Measurements from ENCODE around the gene SH3PXD2B. TPM values are rescaled to one million over a fixed set of nuclear protein-coding genes. Genes with fewer than 3 reads are reported as not detected.

The SH3PXD2B gene
- total RNA-seq, 1 donor from 2014 or later, result 30.9 TPM

DNA sequence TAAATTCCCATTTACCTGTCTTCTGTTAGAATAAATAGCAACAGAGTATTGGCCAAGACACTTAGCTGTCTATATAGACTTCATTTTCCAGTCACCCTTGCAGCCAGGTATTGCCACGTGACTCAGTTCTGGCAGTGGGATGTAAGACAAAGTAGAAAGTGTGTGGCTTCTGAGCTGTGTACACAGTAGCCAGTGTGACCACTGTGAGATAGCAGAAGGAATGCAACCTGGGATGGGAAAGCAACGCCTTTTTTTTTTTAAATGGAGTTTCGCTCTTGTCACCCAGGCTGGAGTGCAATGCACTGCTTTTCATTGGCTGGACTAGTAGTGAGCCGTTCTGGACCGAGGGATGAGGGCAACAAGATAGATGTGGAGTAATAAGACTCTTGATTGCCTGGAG is 106.2 kb downstream of the SH3PXD2B start:
- Histone ChIP-seq H3K4me1 (no peaks in the 10 kb centered on the region), H3K9me3 (no peaks in the 10 kb centered on the region), H3K27me3 (no peaks in the 10 kb centered on the region), H3K4me3 (no peak overlapping the region), H3K27ac (no peak overlapping the region), H3K36me3 (peaks cover 0 to 83% of the 10 kb centered on the region in 2 donors)
- no peak for DNase-seq (ENCODE audit: extremely low spot score in 2 of 2)
- TF ChIP-seq, protein P1, sequence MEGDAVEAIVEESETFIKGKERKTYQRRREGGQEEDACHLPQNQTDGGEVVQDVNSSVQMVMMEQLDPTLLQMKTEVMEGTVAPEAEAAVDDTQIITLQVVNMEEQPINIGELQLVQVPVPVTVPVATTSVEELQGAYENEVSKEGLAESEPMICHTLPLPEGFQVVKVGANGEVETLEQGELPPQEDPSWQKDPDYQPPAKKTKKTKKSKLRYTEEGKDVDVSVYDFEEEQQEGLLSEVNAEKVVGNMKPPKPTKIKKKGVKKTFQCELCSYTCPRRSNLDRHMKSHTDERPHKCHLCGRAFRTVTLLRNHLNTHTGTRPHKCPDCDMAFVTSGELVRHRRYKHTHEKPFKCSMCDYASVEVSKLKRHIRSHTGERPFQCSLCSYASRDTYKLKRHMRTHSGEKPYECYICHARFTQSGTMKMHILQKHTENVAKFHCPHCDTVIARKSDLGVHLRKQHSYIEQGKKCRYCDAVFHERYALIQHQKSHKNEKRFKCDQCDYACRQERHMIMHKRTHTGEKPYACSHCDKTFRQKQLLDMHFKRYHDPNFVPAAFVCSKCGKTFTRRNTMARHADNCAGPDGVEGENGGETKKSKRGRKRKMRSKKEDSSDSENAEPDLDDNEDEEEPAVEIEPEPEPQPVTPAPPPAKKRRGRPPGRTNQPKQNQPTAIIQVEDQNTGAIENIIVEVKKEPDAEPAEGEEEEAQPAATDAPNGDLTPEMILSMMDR (IDR thresholded peaks at IDR 0.05), result no peak
- no peak for TF ChIP-seq POLR2A (IDR thresholded peaks at IDR 0.05)
- TF ChIP-seq POLR2AphosphoS5 (IDR thresholded peaks at IDR 0.05; ENCODE audit: insufficient read depth in 1 of 2, low read depth in 1 of 2), result no peak
- intact Hi-C loops (cut with DNase I), result no loop called here

DNA sequence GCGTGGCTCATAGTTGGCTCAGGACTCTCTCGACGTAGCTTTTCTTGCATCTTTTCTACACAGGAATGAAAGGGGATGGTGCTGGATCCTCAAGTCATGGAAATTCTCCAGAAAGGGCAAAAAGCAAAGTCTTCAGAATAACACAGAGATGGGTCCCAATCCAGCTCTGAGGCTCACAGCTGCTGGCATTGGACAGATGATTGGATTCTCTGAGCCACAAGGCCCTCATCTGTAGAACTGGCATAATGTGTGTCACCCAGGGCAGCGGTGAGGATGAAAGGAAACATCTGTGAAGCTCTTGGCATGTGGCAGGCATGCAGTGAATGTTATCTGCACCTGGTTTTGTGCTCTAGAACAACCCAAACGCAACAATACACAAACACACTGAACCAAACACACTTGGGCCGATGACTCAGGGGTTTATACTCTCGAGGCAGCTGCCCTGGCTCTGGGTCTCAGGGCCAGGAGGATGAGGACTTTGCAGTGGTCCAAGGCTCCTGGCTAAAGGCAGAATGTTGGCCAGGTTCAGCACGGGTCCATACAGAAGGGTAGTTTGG is 106.8 kb downstream of the SH3PXD2B start:
- H3K4me3 ChIP-seq, result no peak overlapping the region
- no peak overlapping the region for H3K27ac ChIP-seq
- intact Hi-C loops (cut with DNase I), result no loop called here
- H3K9me3 ChIP-seq, result no peaks in the 10 kb centered on the region
- TF ChIP-seq POLR2AphosphoS5 (IDR thresholded peaks at IDR 0.05; ENCODE audit: insufficient read depth in 1 of 2, low read depth in 1 of 2) (no peak), POLR2A (IDR thresholded peaks at IDR 0.05) (no peak)
- TF ChIP-seq, protein P1 (IDR thresholded peaks at IDR 0.05), result no peak
- peaks cover 0 to 83% of the 10 kb centered on the region in 2 donors for H3K36me3 ChIP-seq
- H3K4me1 ChIP-seq, result no peaks in the 10 kb centered on the region
- H3K27me3 ChIP-seq, result no peaks in the 10 kb centered on the region
- no peak for DNase-seq (ENCODE audit: extremely low spot score in 2 of 2)

DNA sequence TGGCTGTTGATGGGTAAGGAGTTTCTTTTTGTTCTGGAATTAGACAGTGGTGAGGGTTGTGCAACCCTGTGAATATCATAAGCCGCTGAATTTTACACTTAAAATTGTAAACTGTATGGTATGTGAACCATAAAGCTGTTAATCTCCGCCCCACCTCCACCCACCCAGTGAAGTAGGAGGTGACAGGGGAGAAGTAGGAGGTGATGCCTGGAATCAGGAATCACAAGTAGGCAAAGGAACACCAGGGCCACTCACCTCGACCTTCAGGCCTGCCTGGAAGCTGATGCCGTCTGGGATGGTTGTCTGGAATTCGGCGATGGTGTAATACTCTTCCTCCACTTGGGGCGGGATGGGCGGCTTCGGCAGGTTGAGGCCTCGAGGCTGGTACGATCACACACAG is 108.4 kb downstream of the SH3PXD2B start:
- Histone ChIP-seq H3K4me1 (no peaks in the 10 kb centered on the region), H3K27me3 (no peaks in the 10 kb centered on the region), H3K9me3 (no peaks in the 10 kb centered on the region), H3K27ac (no peak overlapping the region), H3K4me3 (no peak overlapping the region), H3K36me3 (peaks cover 0 to 90% of the 10 kb centered on the region in 2 donors)
- DNase-seq (ENCODE audit: extremely low spot score in 2 of 2), result no peak
- TF ChIP-seq POLR2AphosphoS5 (IDR thresholded peaks at IDR 0.05; ENCODE audit: insufficient read depth in 1 of 2, low read depth in 1 of 2) (no peak), POLR2A (IDR thresholded peaks at IDR 0.05) (no peak)
- TF ChIP-seq, protein P1 (IDR thresholded peaks at IDR 0.05), result no peak
- intact Hi-C loops (cut with DNase I), result no loop called here

DNA sequence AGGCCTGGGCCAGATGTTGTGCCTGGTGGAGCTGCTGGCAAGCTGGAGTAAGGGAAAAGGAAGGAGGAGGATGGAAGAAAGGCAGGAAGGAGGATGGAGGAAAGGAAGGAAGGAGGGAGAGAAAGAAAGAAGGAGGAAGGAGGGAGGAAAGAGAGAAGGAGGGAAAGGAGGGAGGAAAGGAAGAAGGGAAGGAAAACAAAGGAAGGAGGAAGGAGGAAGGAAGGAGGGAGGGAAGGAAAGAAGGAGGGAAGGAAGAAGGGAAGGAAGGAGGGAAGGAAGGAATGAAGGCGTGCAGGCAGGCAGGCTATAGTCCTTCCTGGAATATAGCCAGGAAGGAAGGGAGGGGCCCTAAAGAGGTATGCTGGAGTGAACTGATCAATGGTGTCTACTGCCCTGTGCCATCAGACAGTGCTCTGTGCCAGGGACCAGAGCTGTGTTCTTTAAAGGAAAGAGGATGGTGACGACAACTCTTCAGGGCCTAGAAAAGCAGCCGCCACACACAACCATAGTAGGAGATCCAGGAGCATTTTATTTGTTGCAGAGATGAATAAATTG is 109.4 kb downstream of the SH3PXD2B start:
- TF ChIP-seq, protein P1 (IDR thresholded peaks at IDR 0.05), result no peak
- no peak for TF ChIP-seq POLR2A (IDR thresholded peaks at IDR 0.05)
- intact Hi-C loops (cut with DNase I), result no loop called here
- no peak overlapping the region for H3K4me3 ChIP-seq
- DNase-seq (ENCODE audit: extremely low spot score in 2 of 2), result no peak
- H3K27me3 ChIP-seq, result no peaks in the 10 kb centered on the region
- no peak overlapping the region for H3K27ac ChIP-seq
- no peaks in the 10 kb centered on the region for H3K4me1 ChIP-seq
- H3K36me3 ChIP-seq, result peaks cover 0 to 87% of the 10 kb centered on the region in 2 donors
- no peaks in the 10 kb centered on the region for H3K9me3 ChIP-seq

DNA sequence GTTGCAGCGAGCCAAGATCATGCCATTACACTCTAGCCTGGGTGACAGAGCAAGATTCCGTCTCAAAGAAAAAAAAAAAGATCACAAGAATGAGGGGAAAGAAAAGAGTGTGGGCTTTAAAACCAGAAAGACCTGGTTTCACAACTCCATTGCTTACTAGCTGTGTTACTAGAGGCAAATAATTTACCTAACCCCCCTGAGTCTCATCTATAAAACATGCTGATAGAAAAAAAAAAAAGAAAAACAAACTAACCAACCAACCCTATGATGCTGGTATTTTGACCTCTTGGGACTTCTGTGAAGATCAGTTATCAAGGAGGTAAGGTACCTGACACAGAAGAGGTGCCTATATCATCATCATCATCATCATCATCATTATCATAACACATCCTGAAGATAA is 110.6 kb downstream of the SH3PXD2B start:
- H3K4me1 ChIP-seq, result no peaks in the 10 kb centered on the region
- intact Hi-C loops (cut with DNase I), result no loop called here
- DNase-seq (ENCODE audit: extremely low spot score in 2 of 2), result no peak
- H3K36me3 ChIP-seq, result peaks cover 0 to 84% of the 10 kb centered on the region in 2 donors
- H3K27me3 ChIP-seq, result no peaks in the 10 kb centered on the region
- TF ChIP-seq POLR2AphosphoS5 (IDR thresholded peaks at IDR 0.05; ENCODE audit: insufficient read depth in 1 of 2, low read depth in 1 of 2), result no peak
- TF ChIP-seq, protein P1 (IDR thresholded peaks at IDR 0.05), result no peak
- TF ChIP-seq POLR2A (IDR thresholded peaks at IDR 0.05), result no peak
- no peak overlapping the region for H3K4me3 ChIP-seq
- no peaks in the 10 kb centered on the region for H3K9me3 ChIP-seq
- H3K27ac ChIP-seq, result no peak overlapping the region

Data from vagina (tissue), 2 donors.